Retina (tissue), 1 donor: ENCODE measurements around the gene BEND3.

Source experiments
- DNase-seq: peaks from one replicate; pipeline ENCODE4 v3.0.0-alpha.2; 2016

Gene BEND3

GRCh38 chr6:107080036-107080435, 35.3 kb downstream of the BEND3 start:
- DNase-seq = no peak

GRCh38 chr6:107079429-107079828, 35.9 kb downstream of the BEND3 start:
- no peak for DNase-seq

- DNase-seq = no peak
Measured at GRCh38 chr6:107077710-107078109, 37.6 kb downstream of the BEND3 start.

- no peak for DNase-seq
Measured at GRCh38 chr6:107075951-107076381, 39.3 kb downstream of the BEND3 start.

- DNase-seq = no peak
Measured at GRCh38 chr6:107070686-107071085, 44.6 kb downstream of the BEND3 start.

DNA sequence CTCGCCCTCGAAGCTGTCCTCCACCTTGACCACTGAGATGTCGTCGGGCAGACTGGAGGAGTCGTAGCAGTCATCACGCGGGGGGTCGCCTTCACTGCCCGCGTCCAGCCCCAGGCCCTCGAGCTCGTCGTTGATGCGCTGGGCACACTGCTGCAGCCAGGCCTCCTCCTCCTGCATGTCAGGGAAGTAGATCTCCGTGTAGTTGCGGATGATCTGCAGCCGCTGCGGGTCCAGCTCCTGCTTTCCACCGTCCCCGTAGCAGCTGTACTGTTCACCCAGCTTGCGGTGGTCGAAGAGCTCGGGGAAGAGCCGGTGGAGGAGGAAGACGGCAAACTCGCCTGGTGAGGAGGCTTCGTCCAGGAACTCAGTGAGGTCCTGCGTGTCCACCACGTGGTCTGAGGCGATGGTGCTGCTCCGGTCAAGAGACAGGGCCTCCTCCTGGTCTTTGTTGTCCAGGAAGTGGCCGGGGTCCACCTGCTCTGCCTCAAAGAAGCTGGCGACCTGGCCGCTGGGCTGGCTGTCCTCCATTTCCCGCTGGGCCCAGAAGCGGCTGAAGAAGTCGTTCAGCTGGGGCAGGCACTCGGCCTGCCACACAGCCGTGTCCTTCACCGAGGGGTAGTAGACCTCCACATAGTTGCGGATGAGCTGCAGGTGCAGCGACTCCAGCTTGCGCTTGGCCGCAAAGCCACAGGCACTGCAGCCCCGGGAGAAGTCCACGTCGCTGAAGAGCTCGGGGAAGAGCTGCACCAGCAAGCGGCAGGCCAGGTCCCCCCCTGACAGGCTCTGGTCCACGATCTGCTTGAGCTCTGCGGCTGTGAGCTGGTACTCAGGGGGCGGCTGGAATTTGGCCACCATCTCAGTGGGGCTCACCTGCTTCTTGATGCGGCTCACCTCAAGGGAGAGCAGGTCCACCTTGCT, 45.4 kb downstream of the BEND3 start:
- DNase-seq = no peak

DNA sequence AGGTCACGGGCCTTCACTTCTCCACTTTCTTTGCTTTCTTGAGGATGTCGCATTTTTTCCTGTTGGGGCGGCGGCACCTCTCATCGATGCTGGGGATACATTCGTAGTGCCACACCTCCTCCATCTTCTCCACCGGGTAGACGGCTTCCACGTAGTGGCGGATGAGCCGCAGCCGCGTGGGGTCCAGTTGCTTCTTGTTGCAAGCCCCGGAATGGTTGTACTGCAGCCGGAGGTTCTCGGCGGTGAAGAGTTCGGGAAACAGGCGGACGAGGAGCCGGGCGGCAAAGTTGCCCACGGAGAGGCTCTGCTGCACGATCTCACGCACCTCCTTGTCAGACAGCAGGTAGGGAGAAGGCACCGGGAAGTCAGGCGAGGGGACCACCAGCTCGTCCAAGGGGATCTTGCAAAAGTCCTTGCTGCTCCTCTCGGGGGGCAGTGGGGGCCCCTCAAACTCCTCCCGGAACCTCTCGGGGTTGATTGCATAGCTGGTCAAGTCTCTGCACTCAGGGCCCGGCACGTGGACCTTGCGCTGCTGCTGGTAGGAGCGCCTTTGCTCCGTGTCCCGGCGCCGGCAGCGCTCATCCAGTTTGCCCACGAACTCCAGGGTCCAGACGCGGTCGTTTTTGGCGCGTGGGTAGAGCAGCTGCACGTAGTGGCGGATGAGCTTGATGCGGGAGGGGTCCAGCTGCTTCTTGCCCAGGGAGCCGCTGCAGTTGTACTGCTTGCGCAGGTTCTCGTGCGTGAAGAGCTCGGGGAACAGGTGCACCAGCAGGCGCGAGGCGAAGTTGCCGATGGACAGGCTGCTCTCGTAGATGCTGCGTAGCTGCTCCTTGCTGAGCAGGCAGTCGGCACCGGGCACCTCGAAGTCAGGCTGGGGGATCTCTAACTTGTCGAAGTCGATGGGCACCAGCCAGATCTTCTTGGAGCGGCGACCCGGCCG, 46.4 kb downstream of the BEND3 start:
- no peak for DNase-seq

- DNase-seq = no peak
Measured at GRCh38 chr6:107066697-107067659, 48.3 kb downstream of the BEND3 start.

- DNase-seq = no peak
Measured at GRCh38 chr6:107064579-107065065, 50.7 kb downstream of the BEND3 start.

- DNase-seq = no peak
Measured at GRCh38 chr6:107062691-107063090, 52.6 kb downstream of the BEND3 start.

DNA sequence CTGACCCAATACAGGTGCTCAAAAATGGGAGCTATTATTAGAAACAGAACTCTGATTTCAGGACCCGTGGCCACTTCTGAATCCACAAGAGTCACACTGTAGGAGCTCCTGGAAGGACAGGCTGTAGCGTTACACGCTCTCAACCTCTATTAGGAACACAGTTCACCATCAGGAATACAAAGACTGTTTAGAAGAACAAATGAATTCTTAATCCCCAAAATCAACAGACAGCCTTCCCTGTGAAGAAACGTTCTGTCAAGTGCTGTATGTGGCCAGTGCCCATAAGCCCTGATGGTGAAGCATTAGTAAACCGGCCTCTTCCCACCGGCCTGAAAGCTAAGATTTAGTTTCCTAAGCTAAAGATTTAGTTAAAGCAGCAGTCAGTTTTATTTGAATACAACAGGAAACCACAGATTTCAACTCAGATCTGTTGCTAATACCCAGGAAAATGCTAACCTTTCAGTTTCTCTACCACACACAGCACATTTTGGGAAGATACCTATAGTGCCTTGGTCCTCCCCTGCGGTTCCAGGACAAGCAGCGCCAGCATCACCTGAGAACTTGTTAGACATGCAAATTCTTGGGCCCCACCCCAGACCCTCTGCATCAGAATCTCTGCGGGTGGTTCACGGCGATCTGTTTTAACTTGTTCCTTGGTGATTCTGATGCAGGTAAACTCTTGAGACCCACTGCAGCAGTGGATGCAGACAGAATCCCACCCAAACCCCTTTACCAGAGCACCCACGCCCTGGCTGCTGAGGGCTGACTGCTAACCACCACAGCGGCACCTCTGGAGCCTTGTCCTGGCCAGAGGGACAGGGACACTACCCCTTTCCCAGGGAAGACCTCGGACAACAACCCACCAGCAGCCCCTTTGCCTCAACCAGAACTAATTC, 53.9 kb downstream of the BEND3 start:
- no peak for DNase-seq

GRCh38 chr6:107060704-107061103, 54.6 kb downstream of the BEND3 start:
- DNase-seq = no peak

- DNase-seq = no peak
Measured at GRCh38 chr6:107059606-107060005, 55.7 kb downstream of the BEND3 start.

DNA sequence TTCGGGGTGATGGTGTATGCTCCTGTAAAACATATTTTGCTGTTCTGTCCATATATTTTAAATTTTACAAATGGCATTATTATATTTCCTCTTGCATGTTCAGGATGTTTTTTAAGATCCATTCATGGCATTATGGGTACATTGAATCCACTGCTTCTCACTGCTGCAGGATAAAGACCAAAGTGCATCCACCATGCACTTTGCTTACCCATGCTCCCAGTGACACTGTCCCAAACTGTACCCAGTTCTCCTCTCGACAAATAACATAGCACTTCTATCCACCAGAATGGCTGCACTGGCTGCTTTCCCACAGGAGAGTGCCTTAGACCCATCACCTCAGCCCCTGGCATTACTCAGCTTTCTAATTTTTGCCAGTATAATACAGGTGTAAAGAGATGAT, 57.6 kb downstream of the BEND3 start:
- no peak for DNase-seq

DNA sequence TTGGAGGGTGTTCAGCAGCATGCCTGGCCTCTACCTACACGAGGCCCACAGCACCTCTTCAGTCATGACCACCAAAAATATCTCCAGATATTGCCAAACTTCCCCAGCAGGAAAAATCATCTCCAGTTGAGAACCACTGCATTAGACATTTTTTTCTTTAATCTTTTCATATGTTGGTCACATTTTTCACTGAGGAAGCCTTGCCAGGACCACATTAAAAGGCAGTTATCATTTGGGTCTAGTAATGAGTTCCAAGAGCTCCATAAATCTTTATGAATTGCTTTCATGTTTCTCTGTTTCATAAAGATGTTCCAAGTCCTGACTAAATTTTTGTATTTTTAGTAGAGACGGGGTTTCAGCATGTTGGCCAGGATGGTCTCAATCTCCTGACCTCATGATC, 58.5 kb downstream of the BEND3 start:
- no peak for DNase-seq

DNA sequence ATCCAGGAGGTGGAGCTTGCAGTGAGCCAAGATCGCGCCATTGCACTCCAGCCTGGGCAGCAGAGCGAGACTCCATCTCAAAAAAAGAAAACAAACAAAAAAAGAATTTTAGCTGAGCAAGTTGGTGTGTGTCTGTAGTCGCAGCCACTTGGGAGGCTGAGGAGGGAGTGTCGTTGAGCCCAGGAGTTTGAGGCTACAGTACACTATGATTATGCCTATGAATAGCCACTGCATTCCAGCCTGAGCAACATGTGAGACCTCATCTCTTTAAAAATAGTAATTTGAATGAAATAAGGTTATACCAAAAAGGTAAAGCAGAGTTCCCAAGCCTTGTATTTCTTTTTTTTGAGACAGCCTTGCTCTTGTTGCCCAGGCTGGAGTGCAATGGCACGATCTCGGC, 67.5 kb downstream of the BEND3 start:
- no peak for DNase-seq

DNA sequence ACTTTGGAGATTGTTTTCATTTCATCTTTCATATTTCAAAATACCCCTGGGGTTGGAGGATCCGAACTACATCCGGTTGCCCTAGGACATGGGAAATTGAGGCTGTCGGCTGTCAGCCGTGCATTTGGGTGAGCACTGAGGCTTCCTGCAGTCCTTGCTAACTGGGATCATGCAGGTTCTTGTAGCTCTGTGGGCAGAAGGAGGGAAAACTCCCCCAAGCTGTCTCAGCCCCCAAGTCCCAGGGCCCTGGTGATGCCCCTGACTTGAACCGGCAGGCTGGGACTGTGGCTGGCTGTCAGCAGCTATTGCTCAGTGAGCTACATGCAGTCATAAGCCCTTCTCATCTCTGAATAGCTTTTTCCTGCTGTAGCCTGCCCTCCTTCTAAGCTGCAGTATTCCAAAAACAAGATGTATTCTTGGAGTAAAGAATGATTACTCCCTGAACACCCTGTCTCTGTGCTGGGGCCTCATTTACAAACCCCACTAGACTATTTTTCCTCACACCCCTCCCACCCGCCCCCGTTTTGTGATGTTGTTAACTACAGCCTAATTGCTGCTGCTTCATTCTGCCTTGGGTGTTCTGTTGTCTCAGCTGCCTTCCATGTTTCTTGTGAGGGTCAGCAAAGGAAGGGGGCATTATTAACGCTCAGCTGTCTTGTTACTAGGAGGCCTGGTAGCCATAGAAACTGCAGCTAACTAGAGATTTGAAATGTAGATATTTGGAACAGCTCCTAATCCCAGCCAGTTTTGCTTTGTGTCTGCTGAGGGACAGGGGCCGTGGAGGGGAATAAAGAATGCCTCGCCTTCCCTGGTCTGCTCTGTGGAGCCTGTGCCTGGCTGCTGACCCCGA, 69.3 kb downstream of the BEND3 start:
- peak; percentile 65 for DNase-seq

- DNase-seq = no peak
Measured at GRCh38 chr6:107033126-107033525, 82.2 kb downstream of the BEND3 start.

- DNase-seq = no peak
Measured at GRCh38 chr6:107032051-107032450, 83.3 kb downstream of the BEND3 start.

DNA sequence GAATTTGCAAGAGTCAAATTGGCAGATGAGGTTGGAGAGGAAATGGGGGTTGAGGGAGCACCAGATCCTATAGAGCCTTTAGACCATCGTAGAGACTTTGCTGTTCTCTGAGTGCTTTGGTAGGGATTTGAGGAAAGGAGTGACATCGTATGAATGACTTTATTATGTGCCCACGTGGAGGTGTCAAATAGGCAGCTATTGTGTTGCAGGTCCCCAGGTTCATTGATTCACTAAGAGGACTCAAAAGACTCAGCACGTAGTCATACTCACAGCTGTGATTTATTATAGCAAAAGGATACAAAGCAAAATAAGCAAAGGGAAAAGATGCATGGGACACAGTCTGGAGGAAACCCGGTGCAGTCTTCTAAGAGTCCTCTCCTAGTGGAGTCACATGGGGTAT, 85.2 kb downstream of the BEND3 start:
- DNase-seq = no peak
